GM20000 (cell line): Measurements from ENCODE around the gene PRSS36.

ENCODE experiments used
- DNase-seq: peaks from one replicate; pipeline ENCODE4 v3.0.0; 2012; ENCODE audit warnings: low spot score
- CTCF ChIP-seq: IDR thresholded peaks from 2 replicates; pipeline ENCODE4 v1.5.1; 2012; ENCODE audit warnings: mild to moderate bottlenecking, control low read depth; ENCODE audit errors: extremely low read depth, missing control alignments

PRSS36 gene

GRCh38 chr16:31112711-31113110, 37.2 kb downstream of the PRSS36 start:
- no peak for DNase-seq
- no peak for TF ChIP-seq CTCF

- no peak for DNase-seq
- no peak for TF ChIP-seq CTCF
These were observed 37.9 kb downstream of the PRSS36 start for GRCh38 chr16:31111881-31112466.

- no peak for DNase-seq
- no peak for TF ChIP-seq CTCF
These were observed 39.5 kb downstream of the PRSS36 start for GRCh38 chr16:31110106-31111034.

GRCh38 chr16:31109622-31110021, 40.2 kb downstream of the PRSS36 start:
- TF ChIP-seq CTCF: no peak
- DNase-seq: no peak

- DNase-seq: no peak
These were observed 40.9 kb downstream of the PRSS36 start for GRCh38 chr16:31108794-31109558.

GRCh38 chr16:31108035-31108793, 41.7 kb downstream of the PRSS36 start, which contains the start of gene BCKDK:
Gene BCKDK, plus strand, starts transcription at chr16:31108386. Its CDS starts 838 bp downstream, at chr16:31109224.
- peak; percentile 96 for DNase-seq
- TF ChIP-seq CTCF: no peak

More at GRCh38 chr16:31108794-31109558, 40.9 kb downstream of the PRSS36 start:
- no peak for TF ChIP-seq CTCF
